ENCODE data around the gene FOXI1. TPM values are rescaled to one million over a fixed set of nuclear protein-coding genes. Genes with fewer than 3 reads are reported as not detected.

FOXI1 gene
- total and polyA plus RNA-seq, 2 of the 13 experiments (the other 11 are each of a cell fraction or from before 2014, with no cell fraction given) = not detected

GRCh38 chr5:170059221-170059620 lies 46.5 kb upstream of the FOXI1 start:
- TF ChIP-seq HMGXB4 (CRISPR knock-in tag; IDR thresholded peaks at IDR 0.05; ENCODE audit: borderline replicate concordance in 1 of 2, low read depth in 1 of 2) = no peak
- TF ChIP-seq ZNF331 (CRISPR knock-in tag; IDR thresholded peaks at IDR 0.05) = peak; percentile 81
- Histone ChIP-seq H3K36me3 (replicated peaks in 1 of 2; ENCODE audit: control insufficient read depth in 1 of 2, insufficient read depth in 2 of 2, low read length in 2 of 2) (no peaks in the 10 kb centered on the region), H3K79me2 (ENCODE audit: insufficient read depth, low read length) (no peaks in the 10 kb centered on the region), H3K27me3 (ENCODE audit: control insufficient read depth in 1 of 2, insufficient read depth in 2 of 2, low read length in 2 of 2) (no peaks in the 10 kb centered on the region; a peak in 2 of 5 replicates), H3K27ac (ENCODE audit: extremely low read length, insufficient read depth, low read length) (no peak overlapping the region), H3K4me1 (ENCODE audit: insufficient read depth, low read length) (no peaks in the 10 kb centered on the region), H4K20me1 (ENCODE audit: insufficient read depth, low read length) (no peaks in the 10 kb centered on the region), H3K9me3 (ENCODE audit: low read length) (no peaks in the 10 kb centered on the region), H3K4me3 (replicated peaks in 1 of 3; ENCODE audit: insufficient read depth in 1 of 3, low read depth in 2 of 3, low read length in 3 of 3) (no peak overlapping the region), H2AFZ (ENCODE audit: low read length) (no peak overlapping the region), H3K9ac (ENCODE audit: insufficient read depth, low read depth, low read length) (no peak overlapping the region), H3K4me2 (ENCODE audit: low read depth, low read length) (no peak overlapping the region)
- ATAC-seq = no peak
- intact Hi-C loops (cut with micrococcal nuclease; ENCODE audit: unreplicated experiment) = no loop called here
- BruUV-seq (replicated peaks) = no TSS peak
- WGBS (ENCODE audit: low lambda C conversion rate) = 0% methylated on average over 1 of the region's 1 CpG
- DNase-seq (ENCODE audit: low spot score) = no peak
- ChIA-PET CTCF (ENCODE audit: low intra/inter-chr PET ratio, low total read pairs) (no interaction called here), POLR2A (no interaction called here)
- no peak for FAIRE-seq
- in situ Hi-C loops (cut with HindIII; ENCODE audit: extremely low pct_ligation_motif_present, low pct_unique_long_range_greater_than_20kb) = no loop called here

- no peak overlapping the region for H3K4me3 ChIP-seq (replicated peaks in 1 of 3; ENCODE audit: insufficient read depth in 1 of 3, low read depth in 2 of 3, low read length in 3 of 3)
- CTCF ChIA-PET (ENCODE audit: low intra/inter-chr PET ratio, low total read pairs) = no interaction called here
- ATAC-seq = no peak
- H3K9me3 ChIP-seq (ENCODE audit: low read length) = no peaks in the 10 kb centered on the region
- H4K20me1 ChIP-seq (ENCODE audit: insufficient read depth, low read length) = no peaks in the 10 kb centered on the region
- POLR2A ChIA-PET = no interaction called here
- H3K36me3 ChIP-seq (replicated peaks in 1 of 2; ENCODE audit: control insufficient read depth in 1 of 2, insufficient read depth in 2 of 2, low read length in 2 of 2) = no peaks in the 10 kb centered on the region
- H3K4me1 ChIP-seq (ENCODE audit: insufficient read depth, low read length) = no peaks in the 10 kb centered on the region
- in situ Hi-C loops (cut with HindIII; ENCODE audit: extremely low pct_ligation_motif_present, low pct_unique_long_range_greater_than_20kb) = no loop called here
- BruUV-seq (replicated peaks) = no TSS peak
- no peak overlapping the region for H3K9ac ChIP-seq (ENCODE audit: insufficient read depth, low read depth, low read length)
- no peak for TF ChIP-seq BHLHE40 (IDR thresholded peaks at IDR 0.05; ENCODE audit: low read length)
- TF ChIP-seq U2AF2 (IDR thresholded peaks at IDR 0.05; ENCODE audit: low read depth, low read length) = no peak
- TF ChIP-seq ZNF782 (CRISPR knock-in tag; IDR thresholded peaks at IDR 0.05; ENCODE audit: borderline replicate concordance) = no peak
- no peak for TF ChIP-seq E2F1 (CRISPR knock-in tag; IDR thresholded peaks at IDR 0.05)
- no peak for TF ChIP-seq POLR2AphosphoS5 (IDR thresholded peaks at IDR 0.05; ENCODE audit: low read depth, low read length)
- no peak for TF ChIP-seq ZNF12 (CRISPR knock-in tag; IDR thresholded peaks at IDR 0.05)
- TF ChIP-seq ZNF232 (CRISPR knock-in tag; IDR thresholded peaks at IDR 0.05; ENCODE audit: borderline replicate concordance) = no peak
- no peak for TF ChIP-seq ZNF615 (CRISPR knock-in tag; IDR thresholded peaks at IDR 0.05; ENCODE audit: borderline replicate concordance)
- no peak overlapping the region for H3K27ac ChIP-seq (ENCODE audit: extremely low read length, insufficient read depth, low read length)
- H3K27me3 ChIP-seq (ENCODE audit: control insufficient read depth in 1 of 2, insufficient read depth in 2 of 2, low read length in 2 of 2) = peaks cover 0 to 1% of the 10 kb centered on the region in 2 experiments; a peak in 1 of 5 replicates
- no peak for FAIRE-seq
- no peak for DNase-seq (ENCODE audit: low spot score)
- H3K79me2 ChIP-seq (ENCODE audit: insufficient read depth, low read length) = no peaks in the 10 kb centered on the region
- H2AFZ ChIP-seq (ENCODE audit: low read length) = no peak overlapping the region
- intact Hi-C loops (cut with micrococcal nuclease; ENCODE audit: unreplicated experiment) = no loop called here
- no peak overlapping the region for H3K4me2 ChIP-seq (ENCODE audit: low read depth, low read length)
These were observed 38.5 kb upstream of the FOXI1 start for GRCh38 chr5:170067152-170067551.

All from HepG2 (cell line).